Hematopoietic multipotent progenitor cell treated with erythropoietin and hydrocortisone succinate and interleukin-3 and kit ligand, for 15 days (in vitro differentiated cells): Measurements from ENCODE around the gene TRIOBP.
"Not testable (repeated sequence)": the region's sequence is repeated elsewhere in the genome, so short reads cannot be mapped to it uniquely, and the experiment has no call there.

Experiments used
- DNase-seq: peaks from one replicate; pipeline ENCODE4 v3.0.0-alpha.2; 2015; ENCODE audit warnings: low spot score

The TRIOBP gene

GRCh38 chr22:37690407-37690806, 6.4 kb upstream of the TRIOBP start:
- no peak for DNase-seq

GRCh38 chr22:37690901-37691504, 5.8 kb upstream of the TRIOBP start:
- DNase-seq: no peak

GRCh38 chr22:37692627-37693285, 4.1 kb upstream of the TRIOBP start:
- no peak for DNase-seq

- not testable (repeated sequence) for DNase-seq
Observed at GRCh38 chr22:37694131-37694530, 2.7 kb upstream of the TRIOBP start.

- DNase-seq: not testable (repeated sequence)
Observed at GRCh38 chr22:37696260-37696656, 590 bp upstream of the TRIOBP start.

- no peak for DNase-seq
Observed at GRCh38 chr22:37697538-37697835, 639 bp downstream of the TRIOBP start.

- no peak for DNase-seq
Observed at GRCh38 chr22:37701141-37701786, 4.4 kb downstream of the TRIOBP start.

- DNase-seq: no peak
Observed at GRCh38 chr22:37703906-37704305, 7.1 kb downstream of the TRIOBP start.

GRCh38 chr22:37704645-37705044, 7.8 kb downstream of the TRIOBP start:
- DNase-seq: no peak

GRCh38 chr22:37705205-37705604, 8.4 kb downstream of the TRIOBP start:
- no peak for DNase-seq

GRCh38 chr22:37708580-37709444, 12.0 kb downstream of the TRIOBP start:
- DNase-seq: no peak

GRCh38 chr22:37709445-37709765, 12.6 kb downstream of the TRIOBP start:
- DNase-seq: no peak

GRCh38 chr22:37710675-37711074, 13.8 kb downstream of the TRIOBP start:
- DNase-seq: no peak

- no peak for DNase-seq
Observed at GRCh38 chr22:37711490-37711889, 14.6 kb downstream of the TRIOBP start.

GRCh38 chr22:37713761-37714160, 16.9 kb downstream of the TRIOBP start:
- DNase-seq: no peak

- DNase-seq: no peak
Observed at GRCh38 chr22:37714634-37715033, 17.8 kb downstream of the TRIOBP start.

- DNase-seq: no peak
Observed at GRCh38 chr22:37715760-37716159, 18.9 kb downstream of the TRIOBP start.

- no peak for DNase-seq
Observed at GRCh38 chr22:37716708-37717107, 19.9 kb downstream of the TRIOBP start.

GRCh38 chr22:37717235-37717634, 20.4 kb downstream of the TRIOBP start:
- not testable (repeated sequence) for DNase-seq

GRCh38 chr22:37717746-37718305, 21.0 kb downstream of the TRIOBP start:
- not testable (repeated sequence) for DNase-seq

- DNase-seq: no peak
Observed at GRCh38 chr22:37725551-37726240, 28.8 kb downstream of the TRIOBP start.
